Gastrocnemius medialis (tissue), 4 donors: ENCODE results near the gene PHF21B. TPM values are rescaled to one million over a fixed set of nuclear protein-coding genes. Genes with fewer than 3 reads are reported as not detected.
"Not testable (repeated sequence)": the region's sequence is repeated elsewhere in the genome, so short reads cannot be mapped to it uniquely, and the experiment has no call there.

Experiments
- ATAC-seq, 2 donors: fragments of 150-250 bp; one replicate each; pipeline ENCODE4 v1.9.1; 2016
- DNase-seq, 2 donors: peaks; one replicate each; pipeline ENCODE4 v3.0.0-alpha.2; 2019
- H3K27ac ChIP-seq, 4 donors: fragments of 200-600 bp; sonication (generic); 1 replicate in 1 of 4; 2 replicates in 3 of 4; pipeline ENCODE4 v1.5.1; 2016 to 2018; ENCODE audit warnings: mild to moderate bottlenecking in 2 of 4, moderate library complexity in 1 of 4
- H3K27me3 ChIP-seq, 3 donors: fragments of 200-600 bp; sonication (generic) in 2 of 3; 1 replicate in 1 of 3; 2 replicates in 2 of 3; pipeline versions ENCODE4 v1.5.1 to v1.6.0; 2016 to 2019; ENCODE audit warnings: mild to moderate bottlenecking in 1 of 3, moderate library complexity in 1 of 3
- H3K36me3 ChIP-seq, 2 donors: fragments of 200-600 bp; sonication (generic) in 1 of 2; one replicate each; pipeline ENCODE4 v1.5.1; 2017 to 2018
- H3K4me1 ChIP-seq, 2 donors: fragments of 200-600 bp; sonication (generic) in 1 of 2; one replicate each; pipeline ENCODE4 v1.5.1; 2016 to 2017; ENCODE audit warnings: mild to moderate bottlenecking in 2 of 2
- H3K4me3 ChIP-seq, 4 donors: fragments of 200-600 bp; sonication (generic) in 3 of 4; 1 replicate in 1 of 4; 2 replicates in 3 of 4; pipeline ENCODE4 v1.5.1; 2016 to 2019; ENCODE audit warnings: mild to moderate bottlenecking in 2 of 4
- H3K9me3 ChIP-seq, 3 donors: fragments of 200-600 bp; sonication (generic) in 2 of 3; 1 replicate in 1 of 3; 2 replicates in 2 of 3; pipeline ENCODE4 v1.5.1; 2016 to 2019
- POLR2A ChIP-seq, 2 donors: fragments of 450-650 bp; IDR thresholded peaks; one replicate each; pipeline ENCODE4 v1.6.1; 2017; ENCODE audit warnings: antibody characterized with exemption in 2 of 2, mild to moderate bottlenecking in 2 of 2, moderate library complexity in 2 of 2
- in situ Hi-C, 4 donors: fragments of 200-750 bp; cut with MboI; loops; one replicate each; pipeline versions ENCODE4 v1.15.0 to v1.8.0; 2017; ENCODE audit warnings: low sequenced_read_pairs in 4 of 4
- intact Hi-C: fragments of 100-400 bp; cut with DNase I; formaldehyde crosslinking; loops from one replicate; pipeline ENCODE4 v1.15.1; 2023; ENCODE audit warnings: low total_unique reads
- total RNA-seq, 4 donors: library from RNA; depleted of rRNA; stranded (reverse); fragments of >200 nt; gene quantifications; one replicate each; pipeline versions ENCODE4 v1.1.0 to v1.2.3, GENCODE V29; 2016
- TF ChIP-seq, protein P1 (sequence below), 5 experiments: fragments of 450-650 bp in 3 of 5; fragments of 200-600 bp in 2 of 5; sonication (generic) in 2 of 5; IDR thresholded peaks in 4 of 5; conservative IDR thresholded peaks in 1 of 5; 1 replicate in 4 of 5; 2 replicates in 1 of 5; pipeline ENCODE4 v1.5.1; 2016 to 2019; ENCODE audit warnings: antibody characterized with exemption in 5 of 5, mild to moderate bottlenecking in 3 of 5, moderate library complexity in 3 of 5

Gene PHF21B
- total RNA-seq, 4 donors from 2014 or later = 0.07 TPM; not detected in 3

DNA sequence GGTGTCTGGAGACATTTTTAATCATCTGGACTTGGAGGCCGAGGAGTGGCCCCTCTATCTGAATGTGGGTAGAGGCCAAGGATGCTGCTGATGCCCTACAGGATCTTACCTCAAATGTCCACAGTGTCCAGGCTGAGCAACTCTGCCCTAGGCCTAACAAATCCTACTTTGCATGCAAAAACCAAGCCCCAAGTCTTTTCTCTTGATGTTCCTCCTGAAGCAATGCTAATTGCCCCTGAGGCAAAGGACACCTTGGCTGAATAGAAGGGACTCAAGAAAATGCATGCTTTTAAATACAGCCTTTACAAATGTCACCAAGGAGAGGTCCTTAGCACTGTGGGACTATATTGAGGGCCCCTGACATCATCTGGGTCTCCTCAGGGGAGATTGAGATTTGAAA lies 43.8 kb upstream of the PHF21B start:
- no peak for DNase-seq
- in situ Hi-C loops = no loop called here
- Histone ChIP-seq H3K9me3 (no peaks in the 10 kb centered on the region), H3K4me1 (no peaks in the 10 kb centered on the region), H3K27me3 (peaks cover 9 to 18% (median 14%) of the 10 kb centered on the region in 3 donors), H3K36me3 (no peaks in the 10 kb centered on the region), H3K27ac (no peak overlapping the region), H3K4me3 (no peak overlapping the region)
- TF ChIP-seq POLR2A (IDR thresholded peaks at IDR 0.05) = no peak
- TF ChIP-seq, protein P1, sequence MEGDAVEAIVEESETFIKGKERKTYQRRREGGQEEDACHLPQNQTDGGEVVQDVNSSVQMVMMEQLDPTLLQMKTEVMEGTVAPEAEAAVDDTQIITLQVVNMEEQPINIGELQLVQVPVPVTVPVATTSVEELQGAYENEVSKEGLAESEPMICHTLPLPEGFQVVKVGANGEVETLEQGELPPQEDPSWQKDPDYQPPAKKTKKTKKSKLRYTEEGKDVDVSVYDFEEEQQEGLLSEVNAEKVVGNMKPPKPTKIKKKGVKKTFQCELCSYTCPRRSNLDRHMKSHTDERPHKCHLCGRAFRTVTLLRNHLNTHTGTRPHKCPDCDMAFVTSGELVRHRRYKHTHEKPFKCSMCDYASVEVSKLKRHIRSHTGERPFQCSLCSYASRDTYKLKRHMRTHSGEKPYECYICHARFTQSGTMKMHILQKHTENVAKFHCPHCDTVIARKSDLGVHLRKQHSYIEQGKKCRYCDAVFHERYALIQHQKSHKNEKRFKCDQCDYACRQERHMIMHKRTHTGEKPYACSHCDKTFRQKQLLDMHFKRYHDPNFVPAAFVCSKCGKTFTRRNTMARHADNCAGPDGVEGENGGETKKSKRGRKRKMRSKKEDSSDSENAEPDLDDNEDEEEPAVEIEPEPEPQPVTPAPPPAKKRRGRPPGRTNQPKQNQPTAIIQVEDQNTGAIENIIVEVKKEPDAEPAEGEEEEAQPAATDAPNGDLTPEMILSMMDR (IDR thresholded peaks at IDR 0.05 in 4 of 5, conservative IDR thresholded peaks at IDR 0.05 in 1 of 5) = no peak
- intact Hi-C loops = no loop called here
- no peak for ATAC-seq

DNA sequence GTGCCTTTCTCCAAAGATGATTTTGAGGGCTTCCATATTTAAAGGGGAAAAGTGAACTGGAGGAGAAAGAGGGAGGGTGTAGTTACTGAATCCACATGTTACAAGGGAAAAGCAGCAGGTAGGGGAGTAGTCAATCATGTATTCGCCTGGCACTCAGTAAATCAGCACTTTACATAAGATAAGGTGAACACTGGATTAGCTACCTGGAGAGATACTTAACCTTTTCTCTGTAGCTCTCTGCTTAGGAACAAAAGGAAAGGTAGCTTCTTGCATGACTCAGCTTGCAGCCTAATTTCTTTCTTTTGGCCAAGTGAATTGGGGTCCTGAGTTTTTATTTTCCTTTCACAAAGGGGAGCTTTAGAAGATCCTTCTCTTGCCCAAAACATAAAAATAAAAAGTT lies 43.3 kb upstream of the PHF21B start:
- Histone ChIP-seq H3K4me3 (no peak overlapping the region), H3K9me3 (no peaks in the 10 kb centered on the region), H3K27me3 (peaks cover 9 to 21% (median 15%) of the 10 kb centered on the region in 3 donors), H3K36me3 (no peaks in the 10 kb centered on the region), H3K4me1 (no peaks in the 10 kb centered on the region), H3K27ac (no peak overlapping the region)
- ATAC-seq (no peak), DNase-seq (no peak)
- intact Hi-C loops (no loop called here), in situ Hi-C loops (no loop called here)
- TF ChIP-seq, protein P1 (IDR thresholded peaks at IDR 0.05 in 4 of 5, conservative IDR thresholded peaks at IDR 0.05 in 1 of 5) = no peak
- TF ChIP-seq POLR2A (IDR thresholded peaks at IDR 0.05) = no peak

DNA sequence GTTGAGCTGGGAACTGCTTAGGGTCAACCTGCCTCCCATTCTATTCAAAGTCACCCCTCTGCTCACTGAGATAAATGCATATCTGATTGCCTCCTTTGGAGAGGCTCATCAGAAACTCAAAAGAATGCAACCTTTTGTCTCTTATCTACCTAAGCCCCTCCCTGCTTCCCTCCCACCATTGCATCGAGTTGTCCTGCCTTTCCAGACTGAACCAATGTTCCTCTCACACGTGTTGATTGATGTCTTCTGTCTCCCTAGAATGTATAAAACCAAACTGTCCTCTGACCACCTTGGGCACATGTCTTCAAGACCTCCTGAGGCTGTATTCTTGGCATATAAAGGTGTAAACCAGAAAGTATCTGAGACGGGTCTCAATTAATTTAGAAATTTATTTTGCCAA lies 42.9 kb upstream of the PHF21B start:
- H3K4me3 ChIP-seq, in situ Hi-C loops, H3K9me3 ChIP-seq, H3K4me1 ChIP-seq, intact Hi-C loops, H3K36me3 ChIP-seq, H3K27ac ChIP-seq, ATAC-seq, DNase-seq: not testable (repeated sequence)
- H3K27me3 ChIP-seq = peaks cover 9 to 25% (median 15%) of the 10 kb centered on the region in 3 donors

DNA sequence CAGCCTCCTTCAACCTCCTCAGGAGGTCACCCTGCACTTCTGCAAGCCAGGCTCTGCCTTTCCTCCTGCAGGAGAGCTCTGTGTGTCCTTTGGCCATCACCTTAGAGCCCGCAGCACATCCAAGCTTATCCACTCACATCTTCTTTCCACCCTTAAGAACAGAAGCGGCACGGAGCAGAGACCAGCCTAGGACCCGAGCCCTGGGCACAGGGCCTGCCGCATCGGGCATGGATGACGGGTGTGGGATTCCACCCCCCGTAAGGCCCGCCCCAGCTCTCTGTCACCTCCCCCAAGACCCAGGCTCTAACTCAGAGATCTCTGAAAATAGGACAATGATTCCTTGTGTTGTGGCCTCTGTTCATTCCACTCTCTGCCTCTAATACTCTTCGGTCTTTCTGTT lies 42.1 kb upstream of the PHF21B start:
- Histone ChIP-seq H3K27ac (no peak overlapping the region), H3K36me3 (no peaks in the 10 kb centered on the region), H3K9me3 (no peaks in the 10 kb centered on the region), H3K4me3 (no peak overlapping the region), H3K27me3 (peaks cover 9 to 25% (median 18%) of the 10 kb centered on the region in 3 donors), H3K4me1 (no peaks in the 10 kb centered on the region)
- DNase-seq (no peak), ATAC-seq (no peak)
- intact Hi-C loops = no loop called here
- TF ChIP-seq, protein P1 (IDR thresholded peaks at IDR 0.05 in 4 of 5, conservative IDR thresholded peaks at IDR 0.05 in 1 of 5) = no peak
- TF ChIP-seq POLR2A (IDR thresholded peaks at IDR 0.05) = no peak
- in situ Hi-C loops = no loop called here

DNA sequence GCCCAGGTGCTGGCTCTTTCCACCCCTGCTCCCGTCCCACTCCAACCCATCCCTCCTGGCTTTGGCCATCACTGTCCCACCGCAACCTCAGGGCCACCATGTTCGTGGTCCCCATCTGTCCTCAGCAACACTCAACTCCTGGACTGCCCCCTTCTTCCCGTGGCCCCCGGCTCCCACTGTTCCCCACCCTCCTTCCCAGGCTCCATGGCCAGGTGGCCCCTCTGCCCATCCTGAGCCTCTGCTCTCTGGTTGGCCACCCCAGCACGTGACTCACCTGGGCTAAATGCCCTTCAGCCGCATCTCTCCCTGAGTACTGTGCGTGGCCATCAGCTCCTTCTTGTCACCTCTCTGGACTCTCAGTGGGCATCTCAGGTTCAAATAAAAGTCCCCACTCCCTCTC lies 41.6 kb upstream of the PHF21B start:
- Histone ChIP-seq H3K4me1 (no peaks in the 10 kb centered on the region), H3K9me3 (no peaks in the 10 kb centered on the region), H3K4me3 (no peak overlapping the region), H3K36me3 (no peaks in the 10 kb centered on the region), H3K27ac (no peak overlapping the region), H3K27me3 (peaks cover 9 to 25% (median 18%) of the 10 kb centered on the region in 3 donors)
- in situ Hi-C loops = no loop called here
- intact Hi-C loops = no loop called here
- DNase-seq (no peak), ATAC-seq (no peak)
- TF ChIP-seq POLR2A (IDR thresholded peaks at IDR 0.05) = no peak
- TF ChIP-seq, protein P1 (IDR thresholded peaks at IDR 0.05 in 4 of 5, conservative IDR thresholded peaks at IDR 0.05 in 1 of 5) = no peak
